Common myeloid progenitor, CD34-positive (primary cell): ENCODE measurements around the gene SLC16A10.

Source experiments
- CTCF ChIA-PET: fragments of 350-600 bp; sonication (Branson Sonifier 250); formaldehyde crosslinking; loops from one replicate; lab custom pipeline; 2021; ENCODE audit warnings: antibody characterized with exemption; lab: Charles Lee
- POLR2A ChIA-PET: fragments of 350-600 bp; sonication (Branson Sonifier 250); formaldehyde crosslinking; loops from one replicate; lab custom pipeline; 2021; ENCODE audit warnings: antibody characterized with exemption; lab: Charles Lee
- DNase-seq, 3 donors: peaks; one replicate each; pipeline versions ENCODE4 v3.0.0 to v3.0.0-alpha.2; 2013
- H3K27ac ChIP-seq, 2 experiments: 1 replicate in 1 of 2; 2 replicates in 1 of 2; pipeline ENCODE4 v1.7.0; 2013; ENCODE audit warnings: inconsistent platforms in 2 of 2, low read length in 2 of 2, mild to moderate bottlenecking in 2 of 2, low read depth in 1 of 2, moderate library complexity in 1 of 2; ENCODE audit not compliant: severe bottlenecking in 2 of 2, insufficient read depth in 1 of 2, poor library complexity in 1 of 2
- H3K27me3 ChIP-seq, 5 experiments: replicated peaks in 2 of 5; 1 replicate in 3 of 5; 2 replicates in 2 of 5; pipeline versions ENCODE4 v1.6.1 to v1.7.0; 2013; ENCODE audit warnings: low read length in 4 of 5, mild to moderate bottlenecking in 2 of 5, moderate library complexity in 2 of 5, inconsistent platforms in 1 of 5; ENCODE audit not compliant: insufficient read depth in 5 of 5, control insufficient read depth in 4 of 5
- H3K36me3 ChIP-seq, 4 experiments: 1 replicate in 2 of 4; 2 replicates in 2 of 4; pipeline versions ENCODE4 v1.6.1 to v1.7.0; 2013; ENCODE audit warnings: low read length in 3 of 4, control low read depth in 1 of 4, mild to moderate bottlenecking in 1 of 4; ENCODE audit not compliant: control insufficient read depth in 4 of 4, insufficient read depth in 4 of 4
- H3K4me1 ChIP-seq, 4 experiments: 1 replicate in 3 of 4; 2 replicates in 1 of 4; pipeline versions ENCODE4 v1.6.1 to v1.7.1; 2013; ENCODE audit warnings: low read length in 3 of 4, mild to moderate bottlenecking in 3 of 4, control low read depth in 1 of 4, inconsistent platforms in 1 of 4, moderate library complexity in 1 of 4; ENCODE audit not compliant: control insufficient read depth in 4 of 4, insufficient read depth in 4 of 4; ENCODE audit errors: control extremely low read depth in 1 of 4
- H3K4me3 ChIP-seq, 7 experiments: 1 replicate in 4 of 7; 2 replicates in 3 of 7; pipeline versions ENCODE4 v1.5.1 to v1.7.0; 2013; ENCODE audit warnings: mild to moderate bottlenecking in 7 of 7, low read length in 6 of 7, moderate library complexity in 6 of 7, inconsistent platforms in 2 of 7, low read depth in 2 of 7, control low read depth in 1 of 7; ENCODE audit not compliant: insufficient read depth in 4 of 7, control insufficient read depth in 1 of 7; ENCODE audit errors: extremely low read depth in 1 of 7
- H3K9me3 ChIP-seq, 5 experiments: 1 replicate in 4 of 5; 2 replicates in 1 of 5; pipeline versions ENCODE4 v1.6.1 to v1.7.1; 2013; ENCODE audit warnings: low read length in 4 of 5, mild to moderate bottlenecking in 2 of 5, inconsistent platforms in 1 of 5, low read depth in 1 of 5, moderate library complexity in 1 of 5; ENCODE audit not compliant: control insufficient read depth in 4 of 5, insufficient read depth in 2 of 5; ENCODE audit errors: control extremely low read depth in 1 of 5
- WGBS: methylation state at CpG from one replicate; pipeline ENCODE4 v1.1.5; 2013; ENCODE audit not compliant: insufficient coverage; 5-methylcytosine and 5-hydroxymethylcytosine counted together

The SLC16A10 gene

GRCh38 chr6:111172563-111172962, 85.3 kb downstream of the SLC16A10 start:
- no peak overlapping the region for H3K4me3 ChIP-seq
- ChIA-PET POLR2A (no interaction called here), CTCF (interaction anchor here (3.9 kb wide), 1 partner anchor 37 kb away, joined by 11 read pairs; no protein-coding TSS in a partner anchor)
- WGBS: no CpG with 5 or more reads among the region's 4 CpGs
- no peaks in the 10 kb centered on the region for H3K27me3 ChIP-seq
- no peak overlapping the region for H3K27ac ChIP-seq
- DNase-seq: no peak
- no peaks in the 10 kb centered on the region for H3K9me3 ChIP-seq
- H3K4me1 ChIP-seq: peaks cover 0 to 12% (median 2%) of the 10 kb centered on the region in 4 experiments
- no peaks in the 10 kb centered on the region for H3K36me3 ChIP-seq

GRCh38 chr6:111173341-111173740, 86.0 kb downstream of the SLC16A10 start:
- H3K4me3 ChIP-seq: no peak overlapping the region
- H3K9me3 ChIP-seq: no peaks in the 10 kb centered on the region
- DNase-seq: no peak
- POLR2A ChIA-PET: no interaction called here
- no peaks in the 10 kb centered on the region for H3K36me3 ChIP-seq
- CTCF ChIA-PET: interaction anchor here (3.9 kb wide), 1 partner anchor 36 kb away, joined by 11 read pairs; no protein-coding TSS in a partner anchor
- WGBS: no CpG with 5 or more reads among the region's 2 CpGs
- H3K27ac ChIP-seq: no peak overlapping the region
- H3K27me3 ChIP-seq: no peaks in the 10 kb centered on the region
- H3K4me1 ChIP-seq: peaks cover 0 to 12% (median 2%) of the 10 kb centered on the region in 4 experiments

GRCh38 chr6:111173946-111174345, 86.6 kb downstream of the SLC16A10 start:
- no peak overlapping the region for H3K27ac ChIP-seq
- 88% methylated on average over 1 of the region's 3 CpGs for WGBS
- ChIA-PET POLR2A (no interaction called here), CTCF (interaction anchor here (3.9 kb wide), 1 partner anchor 36 kb away, joined by 11 read pairs; no protein-coding TSS in a partner anchor)
- peaks cover 0 to 12% (median 2%) of the 10 kb centered on the region in 4 experiments for H3K4me1 ChIP-seq
- no peaks in the 10 kb centered on the region for H3K9me3 ChIP-seq
- no peak overlapping the region for H3K4me3 ChIP-seq
- H3K27me3 ChIP-seq: no peaks in the 10 kb centered on the region
- no peaks in the 10 kb centered on the region for H3K36me3 ChIP-seq
- DNase-seq: peak in 1 of 3 donors; percentile 9

GRCh38 chr6:111175109-111175508, 87.8 kb downstream of the SLC16A10 start:
- ChIA-PET POLR2A (interaction anchor here (0.5 to 0.6 kb wide), 2 partner anchors 14 to 21 kb away, joined by 4 to 7 read pairs; no protein-coding TSS in a partner anchor), CTCF (interaction anchor here (3.9 kb wide), 1 partner anchor 34 kb away, joined by 11 read pairs; no protein-coding TSS in a partner anchor)

GRCh38 chr6:111176038-111176759, 88.9 kb downstream of the SLC16A10 start:
- ChIA-PET POLR2A (interaction anchor here (0.7 kb wide), 2 partner anchors 7 to 33 kb away, joined by 3 to 5 read pairs; no protein-coding TSS in a partner anchor), CTCF (no interaction called here)

More at GRCh38 chr6:111175109-111175508, 87.8 kb downstream of the SLC16A10 start:
- Histone ChIP-seq H3K27ac (no peak overlapping the region), H3K4me3 (no peak overlapping the region), H3K27me3 (no peaks in the 10 kb centered on the region), H3K36me3 (no peaks in the 10 kb centered on the region), H3K4me1 (peaks cover 0 to 12% (median 2%) of the 10 kb centered on the region in 4 experiments), H3K9me3 (no peaks in the 10 kb centered on the region)
- no peak for DNase-seq
- WGBS: no CpG with 5 or more reads among the region's 2 CpGs

GRCh38 chr6:111176760-111177099, 89.4 kb downstream of the SLC16A10 start:
- WGBS: no CpG with 5 or more reads among the region's 2 CpGs
- no peaks in the 10 kb centered on the region for H3K9me3 ChIP-seq
- no peak overlapping the region for H3K4me3 ChIP-seq
- peaks cover 0 to 12% (median 2%) of the 10 kb centered on the region in 4 experiments for H3K4me1 ChIP-seq
- H3K27me3 ChIP-seq: no peaks in the 10 kb centered on the region
- no peak overlapping the region for H3K27ac ChIP-seq
- H3K36me3 ChIP-seq: no peaks in the 10 kb centered on the region
- no peak for DNase-seq
- CTCF ChIA-PET: no interaction called here
- POLR2A ChIA-PET: no interaction called here

More at GRCh38 chr6:111176038-111176759, 88.9 kb downstream of the SLC16A10 start:
- Histone ChIP-seq H3K36me3 (no peaks in the 10 kb centered on the region), H3K4me1 (peaks cover 0 to 12% (median 2%) of the 10 kb centered on the region in 4 experiments), H3K4me3 (no peak overlapping the region), H3K27ac (no peak overlapping the region), H3K27me3 (no peaks in the 10 kb centered on the region), H3K9me3 (no peaks in the 10 kb centered on the region)
- 88% methylated on average over 1 of the region's 2 CpGs for WGBS
- no peak for DNase-seq

- H3K27me3 ChIP-seq: no peaks in the 10 kb centered on the region
- H3K4me3 ChIP-seq: no peak overlapping the region
- no peaks in the 10 kb centered on the region for H3K9me3 ChIP-seq
- no peak for DNase-seq
- CTCF ChIA-PET: no interaction called here
- H3K27ac ChIP-seq: no peak overlapping the region
- H3K4me1 ChIP-seq: peaks cover 0 to 12% (median 2%) of the 10 kb centered on the region in 4 experiments
- H3K36me3 ChIP-seq: no peaks in the 10 kb centered on the region
- POLR2A ChIA-PET: no interaction called here
- 100% methylated on average over 6 of the region's 6 CpGs for WGBS
Measured at GRCh38 chr6:111177131-111177530, 89.8 kb downstream of the SLC16A10 start.
